Measurements from ENCODE around the gene MAML3. TPM values are rescaled to one million over a fixed set of nuclear protein-coding genes. Genes with fewer than 3 reads are reported as not detected.

The MAML3 gene
- total RNA-seq, 2 experiments from 2014 or later: 2.5 to 2.9 TPM

DNA sequence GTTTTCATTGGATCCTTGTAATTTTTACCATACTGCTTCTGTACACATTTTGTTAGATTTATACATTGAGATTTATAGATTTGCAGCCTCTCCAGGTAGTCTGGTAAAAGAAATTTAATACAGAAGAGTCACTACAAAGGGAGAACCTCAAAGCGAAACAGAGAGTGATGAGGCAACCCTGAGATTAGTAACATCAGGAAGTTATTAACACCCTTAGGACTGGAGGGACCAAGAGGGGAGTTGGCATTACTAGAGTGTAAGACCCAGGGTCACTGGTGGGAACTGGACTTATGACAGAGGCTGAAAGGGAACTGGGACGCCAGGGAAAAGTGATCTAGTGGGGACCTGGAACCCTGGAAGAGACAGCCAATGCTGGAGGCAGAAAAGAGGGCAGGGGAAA lies 20.6 kb upstream of the MAML3 start:
- DNase-seq: peak in 2 of 14 experiments; percentile 16 to 23
- TF ChIP-seq, protein P1, sequence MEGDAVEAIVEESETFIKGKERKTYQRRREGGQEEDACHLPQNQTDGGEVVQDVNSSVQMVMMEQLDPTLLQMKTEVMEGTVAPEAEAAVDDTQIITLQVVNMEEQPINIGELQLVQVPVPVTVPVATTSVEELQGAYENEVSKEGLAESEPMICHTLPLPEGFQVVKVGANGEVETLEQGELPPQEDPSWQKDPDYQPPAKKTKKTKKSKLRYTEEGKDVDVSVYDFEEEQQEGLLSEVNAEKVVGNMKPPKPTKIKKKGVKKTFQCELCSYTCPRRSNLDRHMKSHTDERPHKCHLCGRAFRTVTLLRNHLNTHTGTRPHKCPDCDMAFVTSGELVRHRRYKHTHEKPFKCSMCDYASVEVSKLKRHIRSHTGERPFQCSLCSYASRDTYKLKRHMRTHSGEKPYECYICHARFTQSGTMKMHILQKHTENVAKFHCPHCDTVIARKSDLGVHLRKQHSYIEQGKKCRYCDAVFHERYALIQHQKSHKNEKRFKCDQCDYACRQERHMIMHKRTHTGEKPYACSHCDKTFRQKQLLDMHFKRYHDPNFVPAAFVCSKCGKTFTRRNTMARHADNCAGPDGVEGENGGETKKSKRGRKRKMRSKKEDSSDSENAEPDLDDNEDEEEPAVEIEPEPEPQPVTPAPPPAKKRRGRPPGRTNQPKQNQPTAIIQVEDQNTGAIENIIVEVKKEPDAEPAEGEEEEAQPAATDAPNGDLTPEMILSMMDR (IDR thresholded peaks at IDR 0.05): no peak
- Mint-ChIP-seq H3K27ac (no peak overlapping the region), H3K36me3 (ENCODE audit: low read depth) (no peaks in the 10 kb centered on the region), H3K4me1 (ENCODE audit: low read depth) (no peaks in the 10 kb centered on the region), H3K4me3 (no peak overlapping the region), H3K9me3 (no peaks in the 10 kb centered on the region), H3K27me3 (peaks cover 4% of the 10 kb centered on the region)
- ChIA-PET CTCF (no interaction called here), POLR2A (interaction anchor here (0.9 kb wide), 1 partner anchor 22 kb away, joined by 3 read pairs; no protein-coding TSS in a partner anchor)
- intact Hi-C loops (cut with DNase I, micrococcal nuclease): no loop called here
- no peak overlapping the region for H3K27ac ChIP-seq (ENCODE audit: low read depth in 1 of 2, low read length in 2 of 2)
- ATAC-seq (ENCODE audit: poor library complexity): no peak
- no peaks in the 10 kb centered on the region for H3K36me3 ChIP-seq (ENCODE audit: insufficient read depth, low read length)
- H3K9me3 ChIP-seq (ENCODE audit: control insufficient read depth in 1 of 2, insufficient read depth in 1 of 2, low read length in 2 of 2): no peaks in the 10 kb centered on the region
- H3K27me3 ChIP-seq (ENCODE audit: control insufficient read depth in 1 of 2, insufficient read depth in 2 of 2, low read length in 2 of 2): no peaks in the 10 kb centered on the region
- no peaks in the 10 kb centered on the region for H3K4me1 ChIP-seq (ENCODE audit: insufficient read depth, low read length)
- H3K4me3 ChIP-seq (ENCODE audit: low read length): no peak overlapping the region

DNA sequence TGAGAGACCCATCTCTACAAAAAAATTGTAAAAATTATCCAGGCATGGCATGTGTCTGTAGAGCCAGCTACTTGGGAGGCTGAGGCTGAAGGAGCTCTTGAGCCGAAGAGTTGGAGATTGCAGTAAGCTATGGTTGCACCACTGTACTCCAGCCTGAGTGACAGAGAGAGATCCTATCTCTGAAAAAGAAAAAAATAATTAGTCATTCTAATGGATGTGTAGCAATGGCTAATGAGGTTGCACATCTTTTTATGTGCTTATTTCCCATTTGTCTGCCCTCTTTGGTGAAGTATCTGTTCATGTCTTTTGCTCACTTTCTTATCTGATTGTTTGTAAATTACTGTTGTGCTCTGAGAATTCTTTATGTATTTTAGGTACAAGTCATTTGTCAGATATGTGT lies 19.0 kb upstream of the MAML3 start:
- TF ChIP-seq, protein P1 (IDR thresholded peaks at IDR 0.05): no peak
- Mint-ChIP-seq H3K4me1 (ENCODE audit: low read depth) (no peaks in the 10 kb centered on the region), H3K36me3 (ENCODE audit: low read depth) (no peaks in the 10 kb centered on the region), H3K27ac (no peak overlapping the region), H3K4me3 (no peak overlapping the region), H3K9me3 (no peaks in the 10 kb centered on the region), H3K27me3 (peaks cover 4% of the 10 kb centered on the region)
- ChIA-PET CTCF (no interaction called here), POLR2A (no interaction called here)
- Histone ChIP-seq H3K4me1 (ENCODE audit: insufficient read depth, low read length) (no peaks in the 10 kb centered on the region), H3K36me3 (ENCODE audit: insufficient read depth, low read length) (no peaks in the 10 kb centered on the region), H3K9me3 (ENCODE audit: control insufficient read depth in 1 of 2, insufficient read depth in 1 of 2, low read length in 2 of 2) (no peaks in the 10 kb centered on the region), H3K4me3 (ENCODE audit: low read length) (no peak overlapping the region), H3K27me3 (ENCODE audit: control insufficient read depth in 1 of 2, insufficient read depth in 2 of 2, low read length in 2 of 2) (no peaks in the 10 kb centered on the region), H3K27ac (ENCODE audit: low read depth in 1 of 2, low read length in 2 of 2) (no peak overlapping the region)
- no peak for ATAC-seq (ENCODE audit: poor library complexity)
- intact Hi-C loops (cut with DNase I, micrococcal nuclease): no loop called here
- DNase-seq: no peak

DNA sequence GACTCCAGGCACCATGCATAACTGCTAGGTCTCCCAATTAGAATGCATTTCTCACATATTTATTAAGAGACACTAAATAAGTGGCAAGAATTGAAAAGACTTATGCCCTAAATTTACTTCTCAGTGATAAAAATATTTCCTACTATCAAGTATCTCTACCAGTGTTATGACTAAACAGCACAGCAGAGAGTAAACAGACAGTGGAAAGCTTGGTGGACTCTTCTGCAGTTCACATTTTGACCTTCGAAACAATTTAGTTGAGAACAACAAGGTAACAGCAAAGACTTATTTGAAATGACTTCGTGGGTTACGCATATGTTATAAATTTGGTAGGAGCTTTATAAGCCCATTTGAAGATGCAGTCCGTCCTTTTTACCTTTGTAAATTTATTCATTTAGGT lies 16.3 kb upstream of the MAML3 start:
- H3K9me3 ChIP-seq (ENCODE audit: control insufficient read depth in 1 of 2, insufficient read depth in 1 of 2, low read length in 2 of 2): no peaks in the 10 kb centered on the region
- ATAC-seq (ENCODE audit: poor library complexity) (no peak), DNase-seq (no peak)
- H3K36me3 ChIP-seq (ENCODE audit: insufficient read depth, low read length): no peaks in the 10 kb centered on the region
- H3K4me1 Mint-ChIP-seq (ENCODE audit: low read depth): no peaks in the 10 kb centered on the region
- POLR2A ChIA-PET: interaction anchor here (1.1 kb wide), 1 partner anchor 13 kb away, joined by 4 read pairs; no protein-coding TSS in a partner anchor
- no peaks in the 10 kb centered on the region for H3K27me3 Mint-ChIP-seq
- no peak overlapping the region for H3K4me3 ChIP-seq (ENCODE audit: low read length)
- TF ChIP-seq, protein P1 (IDR thresholded peaks at IDR 0.05): no peak
- H3K27ac Mint-ChIP-seq: no peak overlapping the region
- intact Hi-C loops (cut with DNase I, micrococcal nuclease): no loop called here
- no peak overlapping the region for H3K4me3 Mint-ChIP-seq
- no peaks in the 10 kb centered on the region for H3K4me1 ChIP-seq (ENCODE audit: insufficient read depth, low read length)
- no peaks in the 10 kb centered on the region for H3K9me3 Mint-ChIP-seq
- no peak overlapping the region for H3K27ac ChIP-seq (ENCODE audit: low read depth in 1 of 2, low read length in 2 of 2)
- no peaks in the 10 kb centered on the region for H3K36me3 Mint-ChIP-seq (ENCODE audit: low read depth)
- CTCF ChIA-PET: no interaction called here
- no peaks in the 10 kb centered on the region for H3K27me3 ChIP-seq (ENCODE audit: control insufficient read depth in 1 of 2, insufficient read depth in 2 of 2, low read length in 2 of 2)

Data from CD4-positive, alpha-beta T cell (primary cell).